ENCODE data around the gene ADGRV1.
"Not testable (repeated sequence)": the region's sequence is repeated elsewhere in the genome, so short reads cannot be mapped to it uniquely, and the experiment has no call there.

ADGRV1 gene

GRCh38 chr5:90902170-90902569 is 343.6 kb downstream of the ADGRV1 start:
- DNase-seq (ENCODE audit: low read depth in 2 of 2): no peak

DNA sequence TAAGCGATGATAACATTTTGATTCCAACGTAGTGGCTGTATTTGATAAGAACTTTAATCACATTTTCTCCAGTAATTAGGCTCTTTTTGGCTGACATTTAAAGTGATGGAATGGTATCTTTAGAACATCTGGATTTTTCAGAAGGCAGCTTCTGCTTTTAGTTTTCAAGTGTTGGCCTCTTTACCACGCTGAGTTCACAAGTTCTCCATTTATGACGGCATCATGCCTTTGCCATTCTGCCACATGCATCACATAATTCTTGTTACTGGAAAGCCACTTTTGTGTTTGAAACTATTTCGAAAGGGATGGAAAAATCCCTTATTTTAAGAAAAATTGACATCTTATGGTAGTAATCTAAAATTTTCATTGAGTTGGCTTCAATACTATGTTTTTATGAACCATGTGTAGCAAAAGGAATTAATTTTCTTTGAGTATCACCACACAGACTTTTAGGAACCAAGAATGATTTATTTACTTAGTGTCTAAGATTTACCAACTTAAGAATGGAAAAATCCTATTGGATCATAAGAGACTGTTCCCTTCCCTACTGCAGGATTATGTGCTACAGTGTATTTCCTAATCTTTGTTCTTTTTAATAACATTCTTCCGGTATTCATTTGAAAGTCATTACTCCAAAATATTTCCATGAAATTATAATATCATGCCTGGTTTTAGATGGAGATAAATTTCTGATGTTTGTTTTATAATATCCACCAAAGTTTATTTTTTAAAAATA is 344.2 kb downstream of the ADGRV1 start:
- DNase-seq (ENCODE audit: low read depth in 2 of 2): no peak

GRCh38 chr5:90909101-90909503 is 350.5 kb downstream of the ADGRV1 start:
- DNase-seq (ENCODE audit: low read depth in 2 of 2): no peak

- DNase-seq (ENCODE audit: low read depth in 2 of 2): no peak
Observed at GRCh38 chr5:90909940-90910339, 351.3 kb downstream of the ADGRV1 start.

GRCh38 chr5:90911169-90911568 is 352.6 kb downstream of the ADGRV1 start:
- no peak for DNase-seq (ENCODE audit: low read depth in 2 of 2)

DNA sequence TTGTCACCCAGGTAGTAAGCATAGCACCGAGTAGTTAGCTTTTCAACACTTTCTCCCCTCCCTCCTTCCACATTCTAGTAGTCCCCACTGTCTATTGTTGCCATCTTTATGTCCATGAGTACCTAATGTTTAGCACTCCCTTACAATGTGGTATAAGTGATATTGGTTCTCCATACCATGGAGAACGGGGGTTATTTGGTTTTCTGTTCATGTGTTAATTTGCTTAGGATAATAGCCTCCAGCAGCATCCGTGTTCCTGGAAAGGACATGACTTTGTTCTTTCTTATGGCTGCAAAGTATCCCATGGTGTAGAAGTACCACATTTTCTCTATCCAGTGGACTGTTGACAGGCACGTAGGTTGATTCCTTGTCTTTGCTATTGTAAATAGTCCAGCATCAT is 353.9 kb downstream of the ADGRV1 start:
- DNase-seq (ENCODE audit: low read depth in 2 of 2): no peak

DNA sequence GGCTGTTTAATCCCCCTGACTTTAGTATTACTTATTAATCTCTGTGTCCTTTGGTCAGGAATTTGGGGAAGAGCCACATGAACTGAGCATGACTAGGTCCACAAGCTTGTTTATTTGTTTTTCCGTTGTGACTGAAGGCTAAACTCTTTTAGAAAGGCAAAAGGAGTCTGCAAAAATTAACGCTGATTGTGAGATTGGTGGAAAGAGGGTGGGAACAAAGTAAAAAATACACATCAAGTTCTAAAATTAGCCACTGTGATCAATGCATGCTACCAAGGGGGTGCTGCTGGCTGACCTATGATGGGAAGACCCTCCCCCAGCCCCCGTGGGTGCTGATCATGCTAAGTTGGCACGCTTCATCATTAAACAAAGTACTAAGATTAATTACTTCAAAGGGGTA is 356.8 kb downstream of the ADGRV1 start:
- no peak for DNase-seq (ENCODE audit: low read depth in 2 of 2)

- no peak for DNase-seq (ENCODE audit: low read depth in 2 of 2)
Observed at GRCh38 chr5:90916947-90917800, 358.6 kb downstream of the ADGRV1 start.

- no peak for DNase-seq (ENCODE audit: low read depth in 2 of 2)
Observed at GRCh38 chr5:90917928-90918668, 359.5 kb downstream of the ADGRV1 start.

- DNase-seq (ENCODE audit: low read depth in 2 of 2): no peak
Observed at GRCh38 chr5:90921418-90921973, 362.9 kb downstream of the ADGRV1 start.

- not testable (repeated sequence) for DNase-seq (ENCODE audit: low read depth in 2 of 2)
Observed at GRCh38 chr5:90924222-90924621, 365.6 kb downstream of the ADGRV1 start.

GRCh38 chr5:90929013-90929839 is 370.6 kb downstream of the ADGRV1 start:
- not testable (repeated sequence) for DNase-seq (ENCODE audit: low read depth in 2 of 2)

DNA sequence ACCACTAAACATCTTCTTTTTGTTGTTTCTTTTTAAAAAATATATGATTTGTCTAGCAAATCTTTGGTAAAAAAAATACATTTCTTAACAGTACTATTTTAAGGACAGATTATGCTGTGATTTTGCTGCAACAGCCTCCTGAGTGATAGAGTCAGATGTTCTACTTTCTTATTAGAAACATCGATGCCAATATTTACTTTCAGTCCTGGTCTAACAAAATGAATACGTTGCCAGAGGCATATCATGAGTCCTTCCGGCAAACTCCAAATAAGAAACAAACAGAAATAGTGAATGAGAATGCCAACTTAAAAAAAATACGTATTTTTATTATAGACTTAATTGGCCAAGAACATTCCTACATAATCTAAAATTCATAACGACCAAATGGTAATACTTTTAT is 371.5 kb downstream of the ADGRV1 start:
- no peak for DNase-seq (ENCODE audit: low read depth in 2 of 2)

DNA sequence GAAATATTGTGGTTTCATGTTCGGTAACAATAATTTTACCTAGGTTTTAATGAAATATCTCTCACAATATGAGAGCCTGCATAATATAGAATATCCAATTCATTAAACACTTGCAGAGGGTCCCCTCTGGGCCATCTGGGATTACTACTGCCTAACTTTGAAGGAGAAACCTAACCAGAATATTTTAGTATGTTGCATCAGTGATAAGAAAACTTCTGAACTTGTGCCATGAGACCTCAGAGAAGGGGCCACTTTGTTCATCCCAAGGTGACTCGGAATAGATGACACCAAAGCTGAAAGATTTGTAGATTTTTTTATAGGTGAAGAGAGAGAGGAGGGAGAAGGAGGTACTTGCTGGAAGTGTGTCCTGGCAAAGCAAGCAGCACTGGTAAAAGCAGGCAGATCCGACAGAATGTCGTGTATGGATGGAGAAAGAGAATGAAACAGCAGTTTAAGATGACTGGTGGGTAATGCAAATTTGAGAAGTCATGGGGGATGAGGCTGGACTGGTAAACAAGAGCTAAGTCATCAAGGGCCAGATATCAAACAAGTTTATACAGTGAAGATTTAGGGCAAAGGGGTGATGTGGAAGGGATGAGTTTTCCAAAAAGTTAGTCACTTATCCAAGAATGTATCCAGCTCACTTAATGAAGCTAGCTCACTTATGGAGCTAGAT is 372.3 kb downstream of the ADGRV1 start:
- DNase-seq (ENCODE audit: low read depth in 2 of 2): no peak

DNA sequence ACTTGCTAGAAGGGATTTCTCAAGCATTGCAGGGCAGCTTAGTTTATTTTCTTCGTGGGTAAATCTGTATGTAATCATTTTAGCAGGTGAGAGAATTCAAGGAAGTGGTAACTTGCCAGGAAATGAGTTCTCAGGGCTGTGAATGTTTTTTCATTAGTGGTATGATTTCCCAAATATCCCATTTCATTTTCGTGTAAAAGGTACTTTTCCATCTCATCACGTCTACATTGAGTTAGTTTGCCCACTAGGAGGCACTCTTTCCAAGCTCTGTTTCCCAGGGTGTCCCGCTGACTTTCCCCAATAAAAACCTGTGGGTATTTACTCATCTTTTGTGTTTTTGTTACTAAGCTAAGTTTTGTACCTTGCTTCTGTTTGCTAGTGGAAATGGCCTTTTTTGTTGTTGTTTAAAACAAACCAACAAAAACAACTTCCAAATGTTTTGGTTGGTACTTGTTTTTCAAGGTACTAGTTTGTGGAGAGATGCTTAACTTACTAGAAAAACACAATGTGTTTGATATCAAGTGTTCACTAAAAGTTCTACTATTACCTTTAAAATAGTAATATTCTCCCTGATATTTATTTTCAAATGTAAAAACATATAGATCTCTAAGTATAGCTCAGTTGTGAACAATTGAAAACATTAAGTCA is 373.6 kb downstream of the ADGRV1 start:
- DNase-seq (ENCODE audit: low read depth in 2 of 2): peak in 1 of 2 donors; percentile 15

DNA sequence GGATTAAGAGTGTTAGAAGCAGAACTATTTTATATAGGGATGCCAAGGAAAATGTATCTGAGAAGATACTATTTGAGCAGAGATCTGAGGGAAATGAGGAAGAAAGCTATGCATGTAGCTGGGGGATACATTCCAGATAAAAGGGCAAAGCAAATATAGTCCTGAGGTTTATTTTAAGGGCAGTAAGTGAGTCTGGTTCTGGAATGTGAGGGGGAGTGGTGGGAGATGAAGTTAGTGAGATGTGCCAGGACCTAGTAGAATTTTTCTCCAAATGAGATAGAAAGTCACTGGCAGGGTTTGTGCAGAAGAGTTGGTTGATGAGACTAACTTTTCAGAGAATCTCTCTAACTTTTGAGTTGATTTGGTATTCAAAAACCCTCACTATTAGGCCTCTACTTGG is 374.7 kb downstream of the ADGRV1 start:
- no peak for DNase-seq (ENCODE audit: low read depth in 2 of 2)

GRCh38 chr5:90934091-90934719 is 375.6 kb downstream of the ADGRV1 start:
- DNase-seq (ENCODE audit: low read depth in 2 of 2): no peak

GRCh38 chr5:90934738-90935137 is 376.1 kb downstream of the ADGRV1 start:
- DNase-seq (ENCODE audit: low read depth in 2 of 2): no peak

GRCh38 chr5:90939211-90939610 is 380.6 kb downstream of the ADGRV1 start:
- no peak for DNase-seq (ENCODE audit: low read depth in 2 of 2)
